Stimulated activated CD8-positive, alpha-beta memory T cell treated with anti-CD3 and anti-CD28 coated beads, Interleukin-4, amount 100 ng/mL, for 24 hours (primary cell): ENCODE measurements around the gene ADGRG2.

Experiments used
- DNase-seq: peaks from one replicate; pipeline ENCODE4 v3.0.0-alpha.2; 2020; ENCODE audit warnings: low read depth

Gene ADGRG2, protein sequence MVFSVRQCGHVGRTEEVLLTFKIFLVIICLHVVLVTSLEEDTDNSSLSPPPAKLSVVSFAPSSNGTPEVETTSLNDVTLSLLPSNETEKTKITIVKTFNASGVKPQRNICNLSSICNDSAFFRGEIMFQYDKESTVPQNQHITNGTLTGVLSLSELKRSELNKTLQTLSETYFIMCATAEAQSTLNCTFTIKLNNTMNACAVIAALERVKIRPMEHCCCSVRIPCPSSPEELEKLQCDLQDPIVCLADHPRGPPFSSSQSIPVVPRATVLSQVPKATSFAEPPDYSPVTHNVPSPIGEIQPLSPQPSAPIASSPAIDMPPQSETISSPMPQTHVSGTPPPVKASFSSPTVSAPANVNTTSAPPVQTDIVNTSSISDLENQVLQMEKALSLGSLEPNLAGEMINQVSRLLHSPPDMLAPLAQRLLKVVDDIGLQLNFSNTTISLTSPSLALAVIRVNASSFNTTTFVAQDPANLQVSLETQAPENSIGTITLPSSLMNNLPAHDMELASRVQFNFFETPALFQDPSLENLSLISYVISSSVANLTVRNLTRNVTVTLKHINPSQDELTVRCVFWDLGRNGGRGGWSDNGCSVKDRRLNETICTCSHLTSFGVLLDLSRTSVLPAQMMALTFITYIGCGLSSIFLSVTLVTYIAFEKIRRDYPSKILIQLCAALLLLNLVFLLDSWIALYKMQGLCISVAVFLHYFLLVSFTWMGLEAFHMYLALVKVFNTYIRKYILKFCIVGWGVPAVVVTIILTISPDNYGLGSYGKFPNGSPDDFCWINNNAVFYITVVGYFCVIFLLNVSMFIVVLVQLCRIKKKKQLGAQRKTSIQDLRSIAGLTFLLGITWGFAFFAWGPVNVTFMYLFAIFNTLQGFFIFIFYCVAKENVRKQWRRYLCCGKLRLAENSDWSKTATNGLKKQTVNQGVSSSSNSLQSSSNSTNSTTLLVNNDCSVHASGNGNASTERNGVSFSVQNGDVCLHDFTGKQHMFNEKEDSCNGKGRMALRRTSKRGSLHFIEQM

GRCh38 chrX:19121898-19122640 lies at the start of gene ADGRG2:
ADGRG2 (minus strand) TSS chrX:19122468; CDS start chrX:19068834, 53,634 bp downstream.
- no peak for DNase-seq

- no peak for DNase-seq
These were observed 46.3 kb upstream of the ADGRG2 start for GRCh38 chrX:19168609-19169008.

GRCh38 chrX:19162851-19163250 lies 40.6 kb upstream of the ADGRG2 start:
- no peak for DNase-seq

GRCh38 chrX:19156186-19156585 lies 33.9 kb upstream of the ADGRG2 start:
- no peak for DNase-seq

GRCh38 chrX:19152762-19153161 lies 30.5 kb upstream of the ADGRG2 start:
- no peak for DNase-seq

- no peak for DNase-seq
These were observed 14.8 kb upstream of the ADGRG2 start for GRCh38 chrX:19137067-19137466.

- no peak for DNase-seq
These were observed 11.5 kb upstream of the ADGRG2 start for GRCh38 chrX:19133784-19134183.

DNA sequence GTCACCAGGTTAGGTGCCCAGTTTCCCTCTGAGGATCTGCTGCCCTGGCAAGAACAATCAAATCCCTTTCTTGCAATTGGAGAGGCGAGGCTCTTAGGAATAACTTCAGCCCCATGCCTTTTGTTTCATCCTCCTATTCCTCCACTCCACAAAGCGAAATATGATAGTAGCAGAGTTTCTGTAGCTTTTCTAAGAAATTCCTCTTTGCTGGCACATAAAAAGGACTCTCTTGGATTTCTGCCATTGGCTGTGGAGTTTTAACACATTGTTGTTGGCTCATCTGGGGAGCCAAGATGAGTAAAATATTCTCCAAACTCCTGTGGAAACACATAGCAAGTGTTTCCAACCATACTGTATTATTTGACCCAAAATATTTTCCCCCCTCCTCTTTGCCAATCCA lies 11.0 kb upstream of the ADGRG2 start:
- no peak for DNase-seq

GRCh38 chrX:19130628-19131027 lies 8.4 kb upstream of the ADGRG2 start:
- DNase-seq = no peak

- DNase-seq = no peak
These were observed 7.4 kb upstream of the ADGRG2 start for GRCh38 chrX:19129694-19130093.

DNA sequence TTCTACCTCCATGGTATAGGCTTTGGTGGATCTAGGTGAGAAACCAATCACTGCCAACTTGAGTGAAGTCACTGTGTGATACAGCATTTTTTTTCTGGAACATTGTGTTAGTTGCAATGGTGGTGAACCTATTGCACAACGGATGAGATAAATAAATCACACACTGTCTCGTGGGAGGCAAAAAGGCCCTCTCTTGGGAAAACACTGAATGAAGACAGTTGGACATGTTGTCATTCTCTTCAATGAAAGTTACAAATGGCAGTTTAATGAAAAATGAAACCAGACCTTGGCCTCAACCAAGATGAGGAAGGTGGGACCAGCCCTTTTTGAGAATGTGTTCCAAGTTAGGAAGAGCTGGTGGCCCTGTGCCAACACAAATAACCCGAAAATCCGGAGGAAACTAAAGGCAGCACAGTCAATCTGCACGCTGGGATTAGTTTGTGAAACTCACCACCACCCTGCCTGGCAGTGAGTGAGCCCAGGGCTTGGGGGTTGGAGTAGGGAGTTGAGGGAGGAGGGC lies 5.4 kb upstream of the ADGRG2 start:
- no peak for DNase-seq

GRCh38 chrX:19122641-19123009 lies 357 bp upstream of the ADGRG2 start:
- no peak for DNase-seq

DNA sequence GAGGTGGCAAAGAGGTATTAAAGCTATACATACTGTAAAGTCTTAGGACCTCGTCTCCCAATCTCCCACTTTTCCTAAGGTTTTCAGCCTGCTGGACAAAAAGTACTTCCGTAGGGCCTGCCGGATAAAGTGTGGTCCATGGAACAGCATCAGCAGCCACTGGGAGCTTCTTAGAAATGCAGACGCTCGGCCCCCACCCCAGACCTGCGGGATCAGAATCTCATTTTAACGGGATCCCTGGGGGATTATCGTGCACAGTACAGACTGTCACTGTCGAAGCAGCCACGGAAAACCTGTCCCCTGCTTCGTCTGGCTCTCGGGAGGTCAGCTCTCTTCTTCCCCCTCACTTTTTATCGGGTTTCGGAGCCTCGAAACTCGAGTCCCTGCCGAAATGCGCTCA lies 802 bp downstream of the ADGRG2 start:
- no peak for DNase-seq

DNA sequence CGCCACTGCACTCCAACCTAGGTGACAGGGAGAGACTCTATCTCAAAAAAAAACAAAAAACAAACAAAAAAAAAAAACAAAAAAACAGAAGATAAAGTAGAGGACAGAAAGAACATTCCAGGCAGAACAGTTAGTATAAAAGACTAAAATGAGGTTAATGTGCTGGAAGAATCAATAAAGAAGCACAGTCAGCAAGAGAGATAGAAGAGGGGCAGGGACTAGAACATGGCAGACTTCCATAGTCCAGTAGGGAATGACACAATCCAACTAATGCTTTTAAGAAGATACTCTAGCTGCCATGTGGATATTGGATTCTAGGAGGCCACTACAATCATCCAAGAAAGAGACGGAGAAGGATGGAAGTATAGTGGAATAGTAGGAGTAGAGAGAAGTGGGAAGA lies 11.6 kb downstream of the ADGRG2 start:
- DNase-seq = no peak

DNA sequence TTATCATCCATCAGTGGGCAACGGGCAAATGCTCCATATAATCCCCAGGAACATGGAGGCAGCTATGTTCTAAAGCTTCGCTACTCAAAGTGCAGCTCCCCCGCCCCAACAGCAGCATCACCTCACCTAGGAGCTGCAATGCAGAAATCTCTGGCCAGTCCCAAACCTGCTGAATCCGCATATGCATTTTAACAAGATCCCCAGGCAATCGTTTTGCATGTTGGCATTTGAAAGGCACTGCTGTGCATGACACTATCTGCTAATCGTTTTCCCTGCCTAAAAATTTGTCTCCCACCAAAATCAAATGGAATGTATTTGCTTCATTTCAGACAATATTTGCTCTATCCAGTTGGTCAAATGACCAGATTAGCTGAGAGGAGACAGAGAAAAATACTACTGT lies 15.2 kb downstream of the ADGRG2 start:
- no peak for DNase-seq

DNA sequence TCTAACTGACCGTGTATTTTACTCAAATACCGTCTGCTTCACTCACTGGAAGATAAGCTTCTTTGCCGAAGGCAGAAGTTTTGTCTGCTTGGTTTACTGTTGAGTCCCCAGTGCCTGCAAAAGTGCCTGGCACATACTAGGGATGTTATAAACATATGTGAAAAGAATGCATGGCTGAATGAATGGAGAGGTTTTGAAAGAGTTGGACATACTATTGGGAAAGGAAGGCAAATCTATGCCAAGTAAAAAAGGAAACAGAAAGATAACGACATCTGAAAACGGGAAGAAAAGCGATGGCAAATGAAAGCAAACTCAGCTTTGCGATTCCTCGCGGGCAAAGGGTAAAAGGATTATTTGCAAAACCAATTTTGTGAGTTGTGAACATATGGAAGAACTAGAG lies 21.7 kb downstream of the ADGRG2 start:
- no peak for DNase-seq

DNA sequence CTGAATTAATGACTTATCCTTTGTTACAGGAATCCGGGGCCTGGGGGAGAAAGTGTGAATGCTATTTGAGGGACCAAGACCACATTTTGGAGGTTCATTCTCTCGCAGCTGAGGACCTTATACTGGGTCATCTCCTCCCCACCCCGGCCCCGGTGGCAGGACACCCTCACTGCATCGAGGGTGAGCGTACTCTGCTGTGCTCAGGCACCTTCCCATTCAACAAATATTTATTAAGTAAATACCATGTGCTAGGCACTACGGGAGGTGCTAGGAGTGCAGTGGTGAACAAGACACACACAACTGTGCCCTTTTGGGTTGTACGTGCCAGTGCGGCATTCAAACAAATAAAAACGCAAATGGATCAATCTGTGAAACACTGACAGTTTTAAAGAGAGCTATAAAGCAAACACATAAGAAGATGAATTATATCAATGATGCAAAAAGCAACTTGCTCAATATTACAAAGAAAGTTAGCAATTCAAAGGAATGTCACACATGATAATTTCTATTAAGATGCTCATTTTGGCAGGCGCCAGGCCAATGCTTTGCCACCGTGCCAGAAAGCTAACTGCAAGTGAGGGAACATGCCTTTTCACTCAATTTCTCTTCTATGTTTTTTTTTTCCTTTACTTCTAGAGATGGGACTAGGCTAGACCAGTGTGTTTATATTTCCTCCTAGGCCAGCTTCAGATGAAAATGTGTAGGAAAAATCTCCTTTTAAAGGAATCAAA lies 24.6 kb downstream of the ADGRG2 start:
- DNase-seq = no peak

DNA sequence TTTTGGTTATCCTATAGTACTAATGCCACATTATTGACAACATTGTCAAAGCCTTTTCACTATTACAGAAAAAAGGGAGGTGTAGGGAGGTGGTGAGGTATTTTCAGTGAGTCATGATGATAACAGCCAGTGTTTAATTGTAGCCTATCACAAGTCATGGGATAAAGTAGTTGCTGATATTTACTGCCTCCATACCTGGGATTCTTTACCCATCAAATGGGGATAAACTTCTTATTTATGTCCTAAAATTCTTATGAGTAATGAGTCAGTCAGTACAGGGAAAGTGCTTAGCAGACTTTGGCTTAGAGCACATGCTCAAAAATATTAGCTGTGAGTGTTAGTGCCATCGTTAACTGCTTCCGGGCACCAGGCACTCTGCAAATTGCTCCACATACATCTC lies 25.7 kb downstream of the ADGRG2 start:
- no peak for DNase-seq

GRCh38 chrX:19094654-19095053 lies 27.6 kb downstream of the ADGRG2 start:
- DNase-seq = no peak

GRCh38 chrX:19091596-19091995 lies 30.7 kb downstream of the ADGRG2 start:
- DNase-seq = no peak

DNA sequence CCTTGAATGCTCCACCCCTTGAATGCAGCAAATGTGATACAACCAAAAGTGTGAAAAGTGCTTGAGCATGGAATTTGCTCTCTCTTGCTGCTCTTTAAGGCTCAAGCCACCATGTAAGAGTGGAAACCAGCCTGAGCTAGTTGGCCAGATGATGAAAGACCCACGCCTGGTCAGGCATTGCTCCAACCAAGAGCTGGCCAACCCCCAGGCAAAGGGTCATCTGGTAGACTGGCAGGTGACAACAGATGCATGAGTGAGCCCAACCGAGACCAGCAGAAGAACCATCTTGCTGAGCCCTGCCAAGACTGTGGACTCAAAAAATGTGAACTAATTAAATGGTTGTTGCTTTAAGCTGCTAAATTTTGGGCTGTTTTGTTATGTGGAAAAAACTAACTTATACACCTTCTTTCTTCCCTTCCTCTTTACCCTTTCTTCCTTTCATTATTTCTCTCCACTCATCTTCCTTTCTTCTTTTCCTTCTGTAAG lies 32.7 kb downstream of the ADGRG2 start:
- no peak for DNase-seq
